NOMO-1 (cell line): ENCODE results near the gene IQCC.

Source experiments
- DNase-seq, 2 experiments: peaks; one replicate each; lab custom pipeline; 2025; ENCODE audit not compliant: unreplicated experiment in 2 of 2; lab: John Stamatoyannopoulos, UW

Gene IQCC

GRCh38 chr1:32255072-32256071, 49.9 kb downstream of the IQCC start:
- no peak for DNase-seq

- no peak for DNase-seq
Observed at GRCh38 chr1:32256473-32257226, 51.2 kb downstream of the IQCC start.

GRCh38 chr1:32257227-32257508, 51.7 kb downstream of the IQCC start:
- no peak for DNase-seq
